Erythroblast (primary cell): Measurements from ENCODE around the gene CFAP99.

Source experiments
- GATA1 ChIP-seq: IDR thresholded peaks from 2 replicates; pipeline ENCODE4 v1.6.1; 2011; ENCODE audit warnings: low read depth, mild to moderate bottlenecking, control low read depth, low read length, moderate library complexity
- POLR2A ChIP-seq: IDR thresholded peaks from 2 replicates; pipeline ENCODE4 v1.6.1; 2011; ENCODE audit warnings: mild to moderate bottlenecking, low read length

DNA sequence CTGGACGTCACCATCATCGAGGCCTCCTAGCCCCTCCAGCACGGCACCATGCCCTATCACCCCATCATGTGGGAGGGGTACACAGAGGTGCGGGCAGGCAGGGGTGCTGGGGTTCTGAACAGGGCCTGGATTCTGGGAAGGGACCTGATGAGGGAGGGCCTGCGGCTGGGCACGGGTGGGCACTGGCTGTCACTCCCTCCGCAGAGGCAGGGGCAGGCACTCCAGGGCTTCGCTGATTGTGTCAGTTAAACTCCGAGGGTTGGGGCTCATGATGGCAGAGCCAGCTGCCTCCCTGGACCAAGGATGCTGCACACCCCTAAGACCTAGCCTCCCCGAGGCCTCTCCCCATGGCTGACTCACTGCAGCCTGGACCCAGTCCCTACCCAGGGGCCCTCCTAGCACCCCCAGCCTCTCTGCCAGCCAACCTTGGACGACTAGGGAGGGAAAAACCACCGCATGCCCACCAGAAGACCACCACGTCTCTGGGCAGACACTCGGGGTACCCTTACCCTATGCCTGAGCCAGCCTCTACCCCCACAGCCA, 46.2 kb upstream of the CFAP99 start:
- TF ChIP-seq POLR2A (no peak), GATA1 (no peak)
